Measurements from ENCODE around the gene CNTNAP5. TPM values are rescaled to one million over a fixed set of nuclear protein-coding genes. Genes with fewer than 3 reads are reported as not detected.

CNTNAP5 gene
- total and polyA plus RNA-seq, 2 donors (not counting 3 experiments of a cell fraction or from before 2014, with no cell fraction given), result not detected

DNA sequence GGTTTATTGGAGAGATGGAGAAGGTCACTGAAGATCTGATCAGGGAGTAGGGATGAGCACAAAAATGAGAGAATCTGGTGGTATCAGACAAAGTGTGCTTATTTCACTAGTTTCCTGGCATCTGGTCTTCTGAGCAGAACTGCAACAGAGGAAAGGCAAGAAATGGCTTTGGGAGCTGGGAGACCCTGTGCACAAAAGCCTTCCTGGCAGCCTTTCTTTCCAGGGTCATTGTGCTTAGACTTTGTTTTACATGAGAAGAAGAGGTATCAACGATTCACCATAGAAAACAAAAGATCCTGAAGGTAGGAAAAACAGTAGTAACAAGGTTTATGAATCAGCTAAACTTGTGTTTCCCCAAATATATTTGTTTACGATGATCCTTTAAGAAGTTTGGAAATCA is 162.9 kb downstream of the CNTNAP5 start:
- DNase-seq (ENCODE audit: low read depth, low spot score) (no peak), FAIRE-seq (no peak)
- peaks cover 5% of the 10 kb centered on the region for H3K9me3 ChIP-seq (replicated peaks; ENCODE audit: control insufficient read depth, insufficient read depth, low read length)
- ChIA-PET POLR2A (no interaction called here), CTCF (no interaction called here)
- no peak overlapping the region for H3K4me2 ChIP-seq (ENCODE audit: insufficient read depth, low read length)
- no peaks in the 10 kb centered on the region for H3K4me1 ChIP-seq (ENCODE audit: control insufficient read depth, extremely low read depth, insufficient read depth, low read length)
- no peak overlapping the region for H3K9ac ChIP-seq (replicated peaks; ENCODE audit: extremely low read depth, insufficient read depth, low read length)
- H3K79me2 ChIP-seq (ENCODE audit: control insufficient read depth, insufficient read depth, low read length), result no peaks in the 10 kb centered on the region
- TF ChIP-seq EZH2 (IDR thresholded peaks at IDR 0.05; ENCODE audit: borderline replicate concordance, low read depth, low read length, severe bottlenecking) (no peak), JUN (IDR thresholded peaks at IDR 0.05; ENCODE audit: borderline replicate concordance, insufficient read depth, insufficient read length, low read depth) (no peak), GATA2 (IDR thresholded peaks at IDR 0.05; ENCODE audit: insufficient read depth, insufficient read length, low read depth, low read length) (no peak), POLR2A (IDR thresholded peaks at IDR 0.05; ENCODE audit: low read depth, low read length) (no peak), POLR2AphosphoS5 (IDR thresholded peaks at IDR 0.05; ENCODE audit: insufficient read depth, low read depth, low read length) (no peak), MYC (IDR thresholded peaks at IDR 0.05; ENCODE audit: low read depth, low read length) (no peak), FOS (IDR thresholded peaks at IDR 0.05; ENCODE audit: borderline replicate concordance, insufficient read depth, low read length) (no peak), MAX (IDR thresholded peaks at IDR 0.05; ENCODE audit: insufficient read depth, insufficient read length) (no peak)
- TF ChIP-seq, protein P1, sequence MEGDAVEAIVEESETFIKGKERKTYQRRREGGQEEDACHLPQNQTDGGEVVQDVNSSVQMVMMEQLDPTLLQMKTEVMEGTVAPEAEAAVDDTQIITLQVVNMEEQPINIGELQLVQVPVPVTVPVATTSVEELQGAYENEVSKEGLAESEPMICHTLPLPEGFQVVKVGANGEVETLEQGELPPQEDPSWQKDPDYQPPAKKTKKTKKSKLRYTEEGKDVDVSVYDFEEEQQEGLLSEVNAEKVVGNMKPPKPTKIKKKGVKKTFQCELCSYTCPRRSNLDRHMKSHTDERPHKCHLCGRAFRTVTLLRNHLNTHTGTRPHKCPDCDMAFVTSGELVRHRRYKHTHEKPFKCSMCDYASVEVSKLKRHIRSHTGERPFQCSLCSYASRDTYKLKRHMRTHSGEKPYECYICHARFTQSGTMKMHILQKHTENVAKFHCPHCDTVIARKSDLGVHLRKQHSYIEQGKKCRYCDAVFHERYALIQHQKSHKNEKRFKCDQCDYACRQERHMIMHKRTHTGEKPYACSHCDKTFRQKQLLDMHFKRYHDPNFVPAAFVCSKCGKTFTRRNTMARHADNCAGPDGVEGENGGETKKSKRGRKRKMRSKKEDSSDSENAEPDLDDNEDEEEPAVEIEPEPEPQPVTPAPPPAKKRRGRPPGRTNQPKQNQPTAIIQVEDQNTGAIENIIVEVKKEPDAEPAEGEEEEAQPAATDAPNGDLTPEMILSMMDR (IDR thresholded peaks at IDR 0.05; ENCODE audit: extremely low read depth in 1 of 2, insufficient read depth in 1 of 2, low read depth in 1 of 2, low read length in 2 of 2), result no peak
- no TSS peak for BruUV-seq (replicated peaks)
- H3K36me3 ChIP-seq (ENCODE audit: control insufficient read depth in 2 of 2, extremely low read depth in 1 of 2, insufficient read depth in 2 of 2, low read length in 2 of 2), result no peaks in the 10 kb centered on the region
- H3K27ac ChIP-seq (ENCODE audit: insufficient read depth, low read depth, low read length), result no peak overlapping the region
- intact Hi-C loops (cut with micrococcal nuclease) (no loop called here), dilution Hi-C loops (cut with MboI; ENCODE audit: extremely low pct_ligation_motif_present, low sequenced_read_pairs) (no loop called here)
- H2AFZ ChIP-seq (ENCODE audit: low read depth, low read length), result no peak overlapping the region
- H3K9me1 ChIP-seq (replicated peaks; ENCODE audit: control insufficient read depth, extremely low read depth, insufficient read depth, low read length), result no peaks in the 10 kb centered on the region
- no peak overlapping the region for H3K4me3 ChIP-seq (replicated peaks in 1 of 3; ENCODE audit: insufficient read depth in 1 of 3, low read depth in 1 of 3, low read length in 3 of 3)
- H3K27me3 ChIP-seq (ENCODE audit: control insufficient read depth in 2 of 2, insufficient read depth in 2 of 2, low read length in 2 of 2), result no peaks in the 10 kb centered on the region
- H4K20me1 ChIP-seq (replicated peaks; ENCODE audit: control insufficient read depth, extremely low read depth, insufficient read depth, low read length), result no peaks in the 10 kb centered on the region

All from endothelial cell of umbilical vein (primary cell).